NCI-H2196 (cell line): Measurements from ENCODE around the gene RBM48.
A peak's percentile ranks its signal among the peaks of the same experiment; 100 is the strongest.
"Not testable (repeated sequence)": the region's sequence is repeated elsewhere in the genome, so short reads cannot be mapped to it uniquely, and the experiment has no call there.

Experiments
- DNase-seq: peaks from one replicate; lab custom pipeline; 2025; ENCODE audit not compliant: unreplicated experiment; lab: John Stamatoyannopoulos, UW

RBM48 gene

GRCh38 chr7:92528188-92528957 is at the start of gene RBM48, which contains the start of gene PEX1:
Gene RBM48, plus strand, starts transcription at chr7:92528795. Its CDS starts 19 bp downstream, at chr7:92528814.
Gene PEX1, minus strand, starts transcription at chr7:92528520. Its CDS starts 85 bp downstream, at chr7:92528435.
- peak; percentile 100 for DNase-seq

DNA sequence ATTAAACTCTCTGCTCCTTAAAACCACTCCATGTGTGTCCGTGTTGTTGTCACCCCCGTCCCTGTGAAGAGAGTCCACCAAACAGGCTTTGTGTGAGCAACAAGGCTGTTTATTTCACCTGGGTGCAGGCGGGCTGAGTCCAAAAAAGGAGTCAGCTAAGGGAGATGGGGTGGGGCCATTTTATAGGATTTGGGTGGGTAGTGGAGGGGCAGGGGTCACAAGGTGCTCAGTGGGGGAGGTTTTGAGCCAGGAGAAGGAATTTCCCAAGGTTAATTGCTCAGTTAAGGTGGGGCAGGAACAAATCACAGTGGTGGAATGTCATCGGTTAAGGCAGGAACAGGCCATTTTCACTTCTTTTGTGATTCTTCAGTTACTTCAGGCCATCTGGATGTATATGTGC is 49.4 kb upstream of the RBM48 start:
- DNase-seq, result not testable (repeated sequence)

DNA sequence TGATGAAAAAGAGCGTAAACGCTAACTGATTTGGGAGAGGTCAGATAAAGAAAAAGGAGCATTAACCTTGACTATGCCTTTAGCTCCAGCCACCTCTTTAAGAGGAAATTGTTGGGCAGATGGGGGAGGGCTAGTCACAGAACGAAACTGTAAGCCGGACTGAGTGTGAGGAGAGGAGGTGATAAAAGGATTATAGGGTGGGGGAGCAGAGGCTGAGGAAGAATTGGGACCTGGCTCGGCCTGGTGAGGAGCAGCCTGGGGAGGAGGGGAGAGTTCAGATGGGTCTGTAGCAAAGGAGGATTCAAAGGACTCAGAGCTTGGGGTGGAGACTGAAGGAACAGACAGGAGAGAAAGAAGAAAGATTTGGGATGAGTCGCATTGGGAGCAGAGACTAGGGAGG is 45.0 kb upstream of the RBM48 start:
- DNase-seq, result not testable (repeated sequence)

DNA sequence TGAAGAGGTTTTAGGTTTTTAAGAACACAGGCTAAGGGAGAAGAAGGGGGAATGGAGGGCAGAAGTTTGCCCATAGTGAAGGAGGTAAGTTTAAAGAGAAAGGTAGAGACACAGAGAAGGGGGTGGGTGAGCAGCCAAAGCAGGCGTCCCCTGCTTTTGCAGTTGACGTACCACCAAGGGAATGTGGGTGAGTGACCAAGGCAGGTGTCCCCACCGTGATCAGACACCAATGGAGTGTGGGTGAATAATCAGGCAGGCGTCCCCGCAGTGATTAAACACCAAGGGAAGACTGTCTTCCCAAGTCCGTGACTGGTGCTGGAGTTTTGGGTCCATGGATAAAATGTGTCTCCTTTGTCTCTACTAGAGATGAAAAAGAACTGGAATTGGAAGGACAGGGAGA is 44.4 kb upstream of the RBM48 start:
- DNase-seq, result not testable (repeated sequence)

GRCh38 chr7:92485267-92485892 is 43.2 kb upstream of the RBM48 start:
- no peak for DNase-seq

DNA sequence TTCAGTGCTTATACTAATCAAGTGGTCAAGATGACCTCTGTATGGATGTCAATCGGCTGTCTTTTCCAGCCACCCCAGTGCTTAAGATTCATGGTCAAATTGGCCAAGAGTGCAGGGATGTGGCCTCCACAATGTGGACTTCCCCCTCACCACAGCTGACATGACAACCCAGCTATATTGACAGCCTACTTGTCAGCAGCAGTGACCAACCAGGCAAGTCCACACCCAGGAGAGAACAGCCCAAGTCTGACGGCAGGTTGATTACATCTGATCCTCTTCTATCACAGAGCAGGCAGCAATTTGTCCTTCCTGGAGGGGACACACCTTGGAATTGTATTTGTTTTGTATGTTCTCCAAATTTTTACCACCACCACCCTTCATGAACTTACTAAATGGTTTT is 42.6 kb upstream of the RBM48 start:
- DNase-seq, result no peak

DNA sequence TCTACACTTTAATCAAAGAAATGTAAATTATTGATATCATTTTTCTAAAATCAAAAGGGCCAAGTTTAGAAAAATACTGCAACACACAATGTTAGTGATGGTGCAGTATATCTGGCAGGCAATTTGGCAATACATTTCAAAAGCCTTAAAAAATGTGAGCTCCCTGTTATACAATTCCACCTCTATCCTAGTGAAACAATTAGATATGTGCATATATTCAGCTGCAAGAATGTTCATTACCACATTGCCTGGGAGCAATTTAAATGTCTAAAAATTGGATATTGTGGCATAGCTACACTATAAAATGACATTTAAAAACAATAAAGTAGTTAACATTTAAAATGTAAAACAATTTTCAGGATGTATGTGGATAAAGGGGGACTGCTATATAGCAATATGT is 40.8 kb upstream of the RBM48 start:
- no peak for DNase-seq

- no peak for DNase-seq
These were observed 39.0 kb upstream of the RBM48 start for GRCh38 chr7:92489634-92490033.

DNA sequence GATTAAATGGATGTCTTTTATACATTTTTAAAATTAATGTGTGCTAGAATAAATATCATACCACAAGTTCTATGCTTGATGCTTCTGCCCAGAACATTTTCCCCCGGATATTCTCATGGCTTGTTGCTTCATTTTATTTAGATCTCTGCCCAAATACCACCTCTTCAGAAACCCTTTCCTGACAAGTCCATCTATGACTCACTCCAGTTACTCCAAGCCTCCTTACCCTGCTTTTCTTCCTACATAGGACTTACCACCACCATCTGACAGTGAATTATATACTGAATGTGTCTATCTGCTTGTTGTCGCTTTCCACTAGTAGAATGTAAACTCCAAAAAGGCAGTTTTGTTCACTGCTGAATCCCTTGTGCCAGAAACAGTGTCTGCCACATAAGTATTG is 31.7 kb upstream of the RBM48 start:
- no peak for DNase-seq

- no peak for DNase-seq
These were observed 30.0 kb upstream of the RBM48 start for GRCh38 chr7:92498557-92498956.

GRCh38 chr7:92503767-92504166 is 24.8 kb upstream of the RBM48 start:
- DNase-seq, result no peak

GRCh38 chr7:92504563-92504962 is 24.0 kb upstream of the RBM48 start:
- DNase-seq, result no peak

GRCh38 chr7:92506363-92506762 is 22.2 kb upstream of the RBM48 start:
- no peak for DNase-seq

DNA sequence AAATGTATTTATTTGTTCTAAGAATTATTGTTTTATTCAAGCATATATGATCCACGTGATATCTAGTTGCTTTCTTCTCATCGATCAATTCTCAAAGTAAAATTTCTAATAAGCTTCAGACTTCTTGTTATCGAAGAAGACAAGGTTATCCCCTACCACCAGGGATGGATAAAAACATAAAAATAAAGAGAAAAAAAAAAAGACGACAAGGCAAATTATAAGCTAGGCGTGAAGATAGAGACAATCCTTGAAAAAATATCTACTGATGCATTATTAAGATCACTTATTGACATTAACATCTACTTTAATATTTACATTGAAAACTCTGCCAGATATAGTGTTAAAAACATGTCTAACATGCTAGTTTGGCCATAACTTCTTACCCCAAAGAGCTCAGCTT is 19.6 kb upstream of the RBM48 start:
- DNase-seq, result no peak

DNA sequence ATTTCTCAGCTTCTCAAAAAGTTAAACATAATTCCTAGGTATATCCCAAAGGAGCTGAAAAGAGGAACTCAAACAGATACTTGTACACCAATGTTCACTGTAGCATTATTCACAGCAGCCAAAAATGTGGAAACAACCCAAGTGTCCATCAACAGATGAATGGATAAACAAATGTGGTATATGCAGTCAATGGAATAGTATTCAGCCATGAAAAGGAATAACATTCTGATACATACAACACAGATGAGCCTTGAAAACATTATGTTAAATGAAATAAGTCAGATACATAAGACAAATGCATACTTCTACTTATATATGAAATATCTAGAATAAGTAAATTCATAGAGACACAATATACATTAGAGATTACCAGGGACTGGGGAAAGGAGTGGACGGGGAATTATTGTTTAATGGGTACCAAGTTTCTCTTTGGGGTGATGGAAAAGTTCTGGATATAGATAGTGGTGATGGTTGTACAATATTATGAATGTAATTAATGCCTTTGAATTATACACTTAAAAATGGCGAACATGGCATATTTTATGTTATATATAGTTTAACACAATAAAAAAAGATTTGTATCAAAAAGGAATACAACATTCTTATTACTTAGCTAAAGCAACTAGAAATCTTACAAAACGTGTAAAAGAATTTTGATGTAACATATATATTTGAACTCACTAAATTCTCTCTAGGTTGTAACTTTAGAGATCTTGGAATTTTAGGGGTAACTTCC is 15.3 kb upstream of the RBM48 start:
- no peak for DNase-seq

DNA sequence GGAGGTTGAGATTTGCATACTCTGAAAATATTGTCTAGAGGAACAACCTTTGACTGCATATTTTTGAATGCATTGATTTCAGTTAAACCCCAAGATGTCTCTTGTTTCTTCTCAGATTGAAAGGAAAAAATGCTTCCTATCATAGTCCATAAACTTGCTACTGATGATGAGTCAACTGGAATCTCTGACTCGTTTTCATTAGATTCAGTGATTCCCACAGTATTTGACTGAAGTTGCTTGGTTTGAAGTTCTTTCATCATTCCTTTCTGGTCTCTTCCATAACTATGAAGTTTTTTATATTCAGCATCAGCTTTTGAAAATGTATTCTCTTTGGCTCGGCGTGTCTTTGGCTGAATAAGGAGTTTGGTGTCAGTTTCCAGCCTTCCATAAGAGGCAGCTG is 11.0 kb upstream of the RBM48 start:
- DNase-seq, result no peak

- no peak for DNase-seq
These were observed 8.6 kb upstream of the RBM48 start for GRCh38 chr7:92520024-92520423.

DNA sequence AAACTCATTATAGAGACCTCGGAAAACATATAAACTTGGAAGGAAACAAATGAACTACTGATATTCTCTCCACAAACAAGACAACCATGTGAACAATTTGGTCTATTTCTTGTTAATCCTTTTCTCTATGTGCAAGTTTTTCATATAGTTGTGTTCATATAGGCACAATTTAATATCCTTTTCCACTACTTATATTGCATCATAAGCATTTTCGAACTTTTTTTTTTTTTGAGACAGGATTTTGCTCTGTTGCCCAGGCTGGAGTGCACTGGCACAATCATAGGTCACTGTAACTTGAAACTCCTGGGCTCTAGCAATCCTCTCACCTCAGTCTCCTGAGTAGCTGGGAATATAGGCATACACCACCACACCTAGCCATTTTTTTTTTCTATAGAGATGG is 5.5 kb upstream of the RBM48 start:
- no peak for DNase-seq

DNA sequence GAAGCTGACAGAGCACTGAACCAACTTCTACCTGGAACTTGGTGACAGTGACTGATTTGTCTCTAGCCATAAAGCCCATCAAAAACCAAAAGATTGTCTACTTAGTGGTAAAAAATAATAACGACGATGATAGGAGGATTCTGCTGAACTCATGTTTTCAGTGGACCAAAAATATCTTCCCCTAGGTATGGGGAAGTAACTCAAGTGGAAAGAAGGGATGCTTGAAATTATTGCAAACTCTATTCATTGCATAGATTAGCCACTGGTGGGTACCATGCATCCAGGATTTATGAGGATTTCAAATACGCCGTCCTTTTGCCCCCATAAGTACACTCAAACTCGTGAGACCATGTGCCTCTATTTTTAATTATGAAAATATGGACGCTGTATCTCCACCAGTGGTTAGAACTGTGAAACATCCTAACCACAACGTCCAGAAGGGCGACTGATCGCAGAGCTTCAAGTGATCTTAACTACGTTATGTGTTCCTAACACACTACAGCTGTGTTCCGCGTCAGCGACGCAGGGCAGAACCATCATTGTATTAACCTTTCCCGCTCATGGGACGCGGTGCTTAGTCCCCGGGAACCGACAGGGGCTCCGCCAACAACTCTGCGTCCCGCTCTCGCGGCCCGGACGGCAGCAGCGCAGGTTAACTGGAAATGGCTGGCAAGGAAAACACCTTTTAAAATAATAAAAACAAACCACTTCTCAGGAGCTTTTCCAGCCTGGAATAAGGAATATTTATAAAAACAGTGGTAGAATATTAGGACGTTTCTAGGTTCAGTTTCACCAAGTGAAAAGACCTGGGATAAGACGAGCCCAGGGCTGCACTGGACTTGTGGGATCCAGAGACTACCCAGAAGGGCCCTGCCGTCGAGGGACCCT is 1.1 kb upstream of the RBM48 start:
- peak; percentile 41 for DNase-seq

DNA sequence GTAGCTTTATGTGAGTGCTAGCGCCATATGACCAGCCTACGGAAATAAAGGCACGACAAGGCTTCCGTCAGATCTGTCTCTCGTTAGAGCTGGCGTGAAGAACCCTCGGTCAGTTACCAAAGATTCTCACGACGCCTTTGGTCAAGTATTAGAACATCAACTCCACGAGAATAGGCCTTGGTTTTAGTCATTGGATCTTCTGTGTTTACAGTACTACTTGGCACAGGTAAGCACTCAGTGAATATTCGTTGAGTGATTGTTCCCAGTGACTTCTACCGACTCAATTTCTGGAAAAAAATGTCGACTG is 316 bp downstream of the RBM48 start:
- DNase-seq, result no peak

DNA sequence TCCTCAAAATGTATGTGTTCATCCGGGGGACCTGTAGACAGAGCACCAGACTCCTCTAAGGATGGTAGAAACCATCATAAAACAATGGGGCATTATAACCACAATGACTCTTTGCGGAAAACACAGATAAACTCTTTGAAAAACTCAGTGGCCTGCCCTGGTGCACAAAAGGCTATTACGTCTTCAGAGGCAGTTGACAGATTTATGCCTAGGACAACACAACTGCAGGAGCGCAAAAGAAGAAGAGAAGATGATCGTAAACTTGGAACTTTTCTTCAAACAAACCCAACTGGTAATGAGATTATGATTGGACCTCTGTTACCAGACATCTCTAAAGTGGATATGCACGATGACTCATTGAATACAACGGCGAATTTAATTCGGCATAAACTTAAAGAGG is 6.0 kb downstream of the RBM48 start:
- DNase-seq, result no peak
